Kidney (tissue), 14 donors: ENCODE data around the gene MMP2. TPM values are rescaled to one million over a fixed set of nuclear protein-coding genes. Genes with fewer than 3 reads are reported as not detected.

Experiments used
- DNase-seq, 5 donors: peaks; one replicate each; pipeline ENCODE4 v3.0.0-alpha.2; 2013 to 2020
- FAIRE-seq: peaks from 2 replicates; lab custom pipeline; 2012; peaks lifted over from hg19 to GRCh38; lab: Jason Lieb, UNC
- H3K27ac ChIP-seq, 2 donors: one replicate each; pipeline ENCODE4 v1.7.0; 2013; ENCODE audit warnings: low read depth in 2 of 2, low read length in 2 of 2, inconsistent platforms in 1 of 2
- H3K27me3 ChIP-seq: one replicate; pipeline ENCODE4 v1.7.1; 2013; ENCODE audit warnings: low read length, inconsistent platforms; ENCODE audit not compliant: control insufficient read depth, insufficient read depth
- H3K36me3 ChIP-seq, 3 donors: one replicate each; pipeline versions ENCODE4 v1.7.0 to v1.7.1; 2013; ENCODE audit warnings: low read length in 3 of 3, control low read depth in 1 of 3, inconsistent platforms in 1 of 3; ENCODE audit not compliant: insufficient read depth in 3 of 3, control insufficient read depth in 2 of 3
- H3K4me1 ChIP-seq, 3 donors: one replicate each; pipeline versions ENCODE4 v1.7.0 to v1.7.1; 2013; ENCODE audit warnings: low read length in 3 of 3, inconsistent platforms in 1 of 3, low read depth in 1 of 3; ENCODE audit not compliant: control insufficient read depth in 2 of 3, insufficient read depth in 2 of 3
- H3K4me3 ChIP-seq, 3 donors: one replicate each; pipeline versions ENCODE4 v1.7.0 to v1.8.1; 2013; ENCODE audit warnings: low read length in 3 of 3, control low read depth in 1 of 3, inconsistent platforms in 1 of 3
- H3K9ac ChIP-seq, 3 donors: one replicate each; pipeline versions ENCODE4 v1.7.0 to v1.7.1; 2013; ENCODE audit warnings: low read length in 3 of 3, control low read depth in 1 of 3, inconsistent platforms in 1 of 3
- H3K9me3 ChIP-seq, 3 donors: one replicate each; pipeline versions ENCODE4 v1.7.0 to v1.7.1; 2013; ENCODE audit warnings: low read length in 3 of 3, control low read depth in 1 of 3, inconsistent platforms in 1 of 3; ENCODE audit not compliant: control insufficient read depth in 2 of 3, insufficient read depth in 1 of 3
- CTCF ChIP-seq: IDR thresholded peaks from 3 replicates; pipeline ENCODE4 v1.5.1; 2012; ENCODE audit warnings: mild to moderate bottlenecking, moderate library complexity, borderline replicate concordance; ENCODE audit not compliant: insufficient read depth; ENCODE audit errors: extremely low read depth
- intact Hi-C: fragments of 100-400 bp; cut with DNase I; formaldehyde crosslinking; loops from one replicate; pipeline ENCODE4 v1.11.1; 2022
- polyA plus RNA-seq: library from polyadenylated mRNA; stranded (reverse); fragments of 350-450 nt; fragmentation: Illumina TruSeq; extraction: RNeasy Lipid Tissue Mini Kit (QIAGEN cat#74804); gene quantifications from one replicate; pipeline ENCODE4 v1.2.3, GENCODE V29; 2014; ENCODE audit warnings: low read depth, low replicate concordance; ENCODE audit not compliant: insufficient read depth
- total RNA-seq: library from RNA; stranded (reverse); fragmentation: NEBNext Ultra II Directional; extraction: Animal tissue kit (Norgen Biotek cat#: 25700); gene quantifications from one replicate; pipeline ENCODE4 v1.2.1, GENCODE V29; 2021
- donor health status: control.
- donor health status: control.
- donor health status: control.
- donor health status: control.
- donor health status: control.
- donor health status: DM: yes; HTN: yes; CAD: no.
- donor health status: Normal renal cell carcinoma (clear cell type).

Gene MMP2
- total and polyA plus RNA-seq, 2 donors from 2014 or later = 44.3 to 101 TPM

GRCh38 chr16:55506708-55507107 lies 27.7 kb downstream of the MMP2 start:
- intact Hi-C loops = no loop called here
- TF ChIP-seq CTCF = no peak
- no peak overlapping the region for H3K9ac ChIP-seq
- H3K27ac ChIP-seq = no peak overlapping the region
- DNase-seq = no peak
- H3K27me3 ChIP-seq = no peaks in the 10 kb centered on the region
- H3K9me3 ChIP-seq = no peaks in the 10 kb centered on the region
- no peak overlapping the region for H3K4me3 ChIP-seq
- H3K4me1 ChIP-seq = peaks cover 0 to 24% (median 14%) of the 10 kb centered on the region in 3 donors
- H3K36me3 ChIP-seq = no peaks in the 10 kb centered on the region
- no peak for FAIRE-seq

GRCh38 chr16:55508271-55508921 lies 29.4 kb downstream of the MMP2 start:
- Histone ChIP-seq H3K27ac (no peak overlapping the region), H3K4me1 (peaks cover 0 to 9% (median 6%) of the 10 kb centered on the region in 3 donors), H3K4me3 (peak overlapping the region in 2 of 3 donors; percentile 7 to 58), H3K9ac (no peak overlapping the region), H3K9me3 (no peaks in the 10 kb centered on the region), H3K27me3 (no peaks in the 10 kb centered on the region), H3K36me3 (no peaks in the 10 kb centered on the region)
- DNase-seq (peak in 1 of 5 donors; percentile 19), FAIRE-seq (no peak)
- TF ChIP-seq CTCF = no peak
- intact Hi-C loops = no loop called here

- no peaks in the 10 kb centered on the region for H3K36me3 ChIP-seq
- no peak within 1 kb of the TSS for H3K9ac ChIP-seq
- no peak for TF ChIP-seq CTCF
- intact Hi-C loops = no loop called here
- peak within 1 kb of the TSS; percentile 49 to 62 (median 58) for H3K4me3 ChIP-seq
- H3K27me3 ChIP-seq = no peaks in the 10 kb centered on the region
- H3K4me1 ChIP-seq = peaks cover 0 to 2% (median 2%) of the 10 kb centered on the region in 3 donors
- DNase-seq = peak; percentile 84 to 92 (median 88)
- H3K27ac ChIP-seq = peak within 1 kb of the TSS in 1 of 2 donors; percentile 65
- no peak for FAIRE-seq
- H3K9me3 ChIP-seq = no peaks in the 10 kb centered on the region
Measured at GRCh38 chr16:55508941-55509931, 30.2 kb downstream of the MMP2 start, which contains the start of gene LPCAT2. LPCAT2 (plus strand) TSS chr16:55509072; CDS start chr16:55509182, 110 bp downstream.
